IPS-NIHi7 (cell line): ENCODE results near the gene APOBEC3B.
"Not testable (repeated sequence)": the region's sequence is repeated elsewhere in the genome, so short reads cannot be mapped to it uniquely, and the experiment has no call there.

Experiments used
- DNase-seq: peaks from one replicate; pipeline ENCODE4 v3.0.0; 2012; ENCODE audit warnings: mixed read lengths; ENCODE audit errors: extremely low spot score

Gene APOBEC3B

DNA sequence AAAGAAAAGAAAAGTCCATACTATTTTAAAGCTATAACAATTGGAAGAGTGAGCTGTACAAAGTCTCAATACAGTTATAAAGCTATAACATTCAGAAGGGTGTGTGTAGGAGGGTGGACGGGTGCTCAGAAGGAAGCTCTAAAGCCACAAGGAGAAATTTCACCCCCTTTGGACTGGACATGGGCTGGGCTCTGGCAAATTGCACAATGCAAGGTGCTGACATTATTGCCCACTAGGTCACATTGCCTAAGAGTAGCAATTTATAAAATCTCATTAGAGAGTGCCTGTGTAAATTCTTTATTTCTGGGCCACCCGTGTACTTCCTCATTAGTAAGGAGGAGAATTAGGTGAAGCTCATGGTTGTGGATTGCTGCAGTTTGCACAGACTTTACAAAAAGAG, 30.4 kb upstream of the APOBEC3B start:
- DNase-seq: no peak

DNA sequence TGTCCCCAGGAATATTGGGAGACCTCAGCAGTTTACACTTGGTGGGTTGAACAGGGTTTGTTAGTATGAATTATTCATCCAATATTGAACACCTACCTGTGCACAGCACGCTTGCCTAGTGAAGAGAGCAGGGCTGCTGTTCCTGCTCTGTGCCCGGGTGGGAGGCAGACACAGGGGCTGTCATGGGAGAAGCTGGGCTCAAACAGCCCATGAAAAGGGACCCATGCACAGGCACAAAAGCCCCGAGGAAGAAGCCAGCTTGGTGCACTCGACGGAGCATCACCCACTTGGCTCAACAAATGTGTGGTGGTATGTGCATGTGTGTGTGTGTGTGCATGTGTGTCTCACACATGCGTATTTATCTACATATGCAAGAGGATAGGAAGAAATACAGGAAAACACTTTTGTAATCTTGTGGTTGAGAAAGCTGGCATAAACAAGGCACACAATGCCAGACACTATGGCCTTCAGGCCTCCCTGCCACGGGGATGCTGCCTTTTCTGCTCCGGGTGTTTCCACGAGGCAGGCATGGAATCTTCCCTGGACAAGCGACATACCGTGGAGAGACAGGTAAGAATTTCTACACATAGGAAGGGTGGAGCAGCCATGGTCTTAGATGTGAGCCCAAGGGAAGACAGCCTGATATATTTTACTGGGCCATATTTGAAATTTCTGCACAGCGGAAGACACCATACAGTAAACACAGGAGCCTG, 29.7 kb upstream of the APOBEC3B start:
- no peak for DNase-seq

DNA sequence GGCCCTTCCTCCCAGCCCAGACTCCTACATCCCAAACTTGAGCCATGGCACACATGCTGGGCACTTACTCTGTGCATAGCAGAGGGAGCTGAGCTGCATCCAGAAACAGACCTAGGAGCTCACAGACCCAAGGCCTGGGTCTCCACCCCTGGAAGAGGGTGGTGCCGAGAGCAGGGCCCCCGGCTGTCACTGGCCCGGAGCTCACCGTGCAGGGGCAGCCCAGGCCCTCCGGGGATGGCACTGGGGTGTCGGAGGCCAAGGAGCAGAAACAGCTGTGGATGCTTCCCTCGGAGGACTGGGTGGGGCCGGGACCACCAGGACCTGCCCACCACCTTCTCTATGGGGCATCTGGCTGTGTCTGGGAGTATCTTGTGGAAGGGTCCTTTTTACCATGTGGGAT, 29.1 kb upstream of the APOBEC3B start:
- no peak for DNase-seq

DNA sequence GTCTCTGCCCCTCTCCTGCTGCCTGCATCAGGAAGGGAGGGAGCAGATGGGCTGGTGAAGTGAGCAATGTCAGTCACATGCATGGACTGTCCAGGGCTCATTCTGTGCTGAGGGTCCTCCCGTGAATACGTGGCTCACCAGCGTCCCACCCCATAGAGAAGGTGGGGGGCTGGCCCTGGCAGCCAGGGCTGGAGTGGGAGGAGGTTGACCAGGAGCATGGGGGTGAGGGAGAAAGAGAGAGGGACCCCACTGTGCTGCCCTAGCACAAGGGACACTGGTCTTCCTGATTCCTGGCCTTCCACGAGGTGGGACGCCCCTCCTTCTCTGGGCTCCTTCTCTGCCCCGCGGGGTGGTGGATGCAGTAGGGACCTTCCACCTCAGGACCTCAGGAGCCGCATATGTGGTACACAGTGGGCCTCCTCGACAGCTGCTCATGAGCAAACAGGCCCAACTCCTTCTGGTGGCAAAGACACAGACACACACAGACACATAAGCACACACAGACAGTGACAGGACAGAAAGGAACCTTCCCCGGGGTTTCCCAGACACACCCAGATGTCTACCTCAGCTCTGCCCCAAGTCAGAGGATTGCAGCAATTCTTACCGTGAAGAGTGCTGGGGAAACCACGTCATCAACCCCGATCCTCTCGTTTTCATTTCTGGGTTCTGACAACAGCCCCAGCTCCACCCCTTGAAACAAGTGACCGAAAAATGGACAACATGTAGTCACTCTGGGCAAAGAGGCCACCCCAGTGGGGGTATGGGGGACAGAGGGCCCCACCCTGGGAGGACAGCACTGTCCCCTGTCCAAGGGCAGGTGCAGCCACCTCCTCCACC, 28.4 kb upstream of the APOBEC3B start:
- DNase-seq: no peak

DNA sequence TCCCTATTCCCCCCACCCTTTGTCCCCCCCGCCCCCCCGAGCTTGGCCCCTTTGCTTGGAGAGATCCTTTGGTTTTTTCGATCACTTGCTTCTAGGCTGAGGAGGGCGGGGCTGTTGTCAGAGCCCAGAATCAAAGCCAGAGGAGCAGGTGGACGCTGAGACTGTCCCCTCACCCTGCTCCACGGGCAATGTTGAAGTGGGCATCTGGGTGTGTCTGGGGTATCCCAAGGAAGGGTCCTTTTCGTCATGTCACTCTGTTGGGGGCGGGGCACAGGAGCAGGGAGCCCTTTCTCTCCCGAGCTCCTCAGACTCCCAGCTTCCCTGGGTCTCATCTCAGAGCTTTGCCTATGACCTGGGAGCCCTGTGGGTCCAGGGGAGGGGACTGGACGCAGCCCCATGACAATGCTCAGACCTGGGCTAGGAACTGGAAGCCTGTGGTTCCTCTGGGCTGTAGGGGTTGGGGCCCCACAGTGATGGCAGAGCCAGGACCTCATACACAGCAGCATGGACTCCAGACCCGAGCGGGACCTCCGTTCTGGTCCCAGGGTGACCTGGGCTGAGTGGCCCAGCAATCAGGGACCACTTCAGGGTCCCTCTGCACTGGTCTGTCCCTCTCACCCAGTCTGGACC, 27.6 kb upstream of the APOBEC3B start:
- DNase-seq: no peak

DNA sequence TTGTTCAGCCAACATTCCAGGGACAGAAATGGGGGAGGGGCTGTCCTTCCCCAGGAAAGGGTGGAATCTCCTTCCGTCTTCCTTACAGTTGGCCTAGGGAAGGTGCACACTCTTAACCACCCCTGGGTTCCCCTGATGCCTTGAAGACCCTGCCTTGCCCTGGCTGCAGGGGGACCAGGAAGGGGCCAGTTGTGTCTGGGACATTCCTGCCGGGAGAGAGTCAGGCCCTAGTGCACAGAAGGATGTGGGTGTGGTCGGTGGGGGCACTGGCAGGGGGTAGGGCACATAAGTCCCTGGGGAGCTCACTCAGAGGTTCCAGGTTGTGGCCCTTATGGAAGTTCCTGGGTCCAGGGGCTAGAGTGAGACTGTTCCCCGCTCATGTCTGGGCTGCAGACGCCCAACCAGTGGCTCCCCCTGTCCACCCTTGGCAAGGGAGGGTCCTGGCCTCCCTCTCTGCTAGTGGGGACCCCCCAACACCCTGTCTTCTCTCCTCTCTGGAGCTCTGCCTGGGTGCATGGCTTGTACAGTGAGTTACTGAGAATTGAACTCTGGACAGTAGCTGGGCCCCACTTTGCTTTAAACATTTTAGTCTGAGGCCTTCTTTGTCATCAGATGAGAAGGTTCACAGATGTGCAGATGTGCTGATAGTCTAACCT, 26.8 kb upstream of the APOBEC3B start:
- DNase-seq: no peak

DNA sequence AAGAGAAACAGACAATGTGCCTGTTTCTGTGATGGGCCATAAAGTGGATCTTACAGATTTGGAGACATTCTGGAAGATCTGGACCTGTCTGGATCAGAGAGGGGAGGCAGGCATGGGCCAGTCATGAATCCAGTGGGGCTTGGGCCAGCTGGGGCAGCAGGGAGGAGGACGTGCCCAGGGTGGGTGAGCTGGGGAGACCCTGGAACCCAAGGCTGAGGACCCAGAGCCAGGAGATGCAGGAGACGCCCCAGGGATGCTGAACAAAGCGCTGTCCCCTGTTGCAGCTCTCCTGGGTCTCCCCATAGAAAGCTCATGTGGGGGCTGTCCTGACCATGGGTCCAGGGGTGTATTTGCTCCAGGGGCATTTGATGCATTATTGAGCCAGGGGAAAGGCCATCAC, 26.2 kb upstream of the APOBEC3B start:
- DNase-seq: no peak

DNA sequence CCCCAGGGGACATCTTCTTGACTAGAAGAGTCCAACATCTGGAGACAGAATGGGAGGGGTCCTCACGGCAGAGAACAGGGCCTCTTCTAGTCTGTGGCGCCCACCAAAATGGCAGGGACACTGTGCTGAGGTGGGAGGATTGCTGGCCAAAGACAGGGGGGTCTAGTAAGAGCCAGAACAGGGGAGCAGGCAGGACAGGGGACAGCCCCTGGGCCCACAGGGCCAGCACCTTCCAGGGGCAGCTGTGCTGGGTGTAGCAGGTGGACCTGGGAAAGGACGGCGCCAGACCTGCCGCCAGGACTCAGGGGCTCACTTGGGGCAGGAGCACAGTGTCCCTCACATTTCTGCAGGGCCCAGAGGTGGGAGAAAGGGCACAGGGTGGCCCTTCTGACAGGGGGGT, 25.6 kb upstream of the APOBEC3B start:
- no peak for DNase-seq

DNA sequence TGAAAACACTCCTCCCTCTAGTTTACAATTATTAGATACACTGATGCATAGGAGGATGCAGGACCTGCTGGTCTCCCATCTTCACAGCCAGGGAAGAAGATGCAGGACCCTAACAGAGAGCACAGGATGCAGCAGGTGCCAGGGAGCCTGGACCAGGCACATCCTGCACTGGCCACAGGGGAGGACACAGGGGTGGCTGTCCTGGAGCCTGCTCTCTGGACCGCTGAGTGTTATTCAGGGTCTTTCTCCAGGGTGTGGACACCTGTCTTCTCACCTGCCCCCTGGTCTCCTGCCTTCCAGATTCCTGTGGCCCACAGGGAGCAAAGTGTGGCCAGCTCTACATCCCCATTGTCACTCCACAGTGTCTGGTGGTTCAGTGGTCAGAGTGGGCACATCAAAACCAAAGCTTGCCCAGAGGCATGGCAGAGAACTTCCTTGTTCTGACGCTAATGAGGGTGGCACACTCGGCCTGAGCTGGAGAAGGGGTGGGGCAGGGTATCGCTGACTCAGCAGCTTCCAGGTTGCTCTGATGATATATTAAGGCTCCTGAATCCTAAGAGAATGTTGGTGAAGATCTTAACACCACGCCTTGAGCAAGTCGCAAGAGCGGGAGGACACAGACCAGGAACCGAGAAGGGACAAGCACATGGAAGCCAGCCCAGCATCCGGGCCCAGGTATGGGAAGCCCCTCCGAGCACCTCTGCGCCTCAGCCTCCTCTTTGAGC, 24.9 kb upstream of the APOBEC3B start, which contains the start of gene APOBEC3A:
Gene APOBEC3A, plus strand, starts transcription at position 564 of the 725 bp plus-strand sequence. Its CDS starts 83 bp downstream, at position 647.
- DNase-seq: no peak

DNA sequence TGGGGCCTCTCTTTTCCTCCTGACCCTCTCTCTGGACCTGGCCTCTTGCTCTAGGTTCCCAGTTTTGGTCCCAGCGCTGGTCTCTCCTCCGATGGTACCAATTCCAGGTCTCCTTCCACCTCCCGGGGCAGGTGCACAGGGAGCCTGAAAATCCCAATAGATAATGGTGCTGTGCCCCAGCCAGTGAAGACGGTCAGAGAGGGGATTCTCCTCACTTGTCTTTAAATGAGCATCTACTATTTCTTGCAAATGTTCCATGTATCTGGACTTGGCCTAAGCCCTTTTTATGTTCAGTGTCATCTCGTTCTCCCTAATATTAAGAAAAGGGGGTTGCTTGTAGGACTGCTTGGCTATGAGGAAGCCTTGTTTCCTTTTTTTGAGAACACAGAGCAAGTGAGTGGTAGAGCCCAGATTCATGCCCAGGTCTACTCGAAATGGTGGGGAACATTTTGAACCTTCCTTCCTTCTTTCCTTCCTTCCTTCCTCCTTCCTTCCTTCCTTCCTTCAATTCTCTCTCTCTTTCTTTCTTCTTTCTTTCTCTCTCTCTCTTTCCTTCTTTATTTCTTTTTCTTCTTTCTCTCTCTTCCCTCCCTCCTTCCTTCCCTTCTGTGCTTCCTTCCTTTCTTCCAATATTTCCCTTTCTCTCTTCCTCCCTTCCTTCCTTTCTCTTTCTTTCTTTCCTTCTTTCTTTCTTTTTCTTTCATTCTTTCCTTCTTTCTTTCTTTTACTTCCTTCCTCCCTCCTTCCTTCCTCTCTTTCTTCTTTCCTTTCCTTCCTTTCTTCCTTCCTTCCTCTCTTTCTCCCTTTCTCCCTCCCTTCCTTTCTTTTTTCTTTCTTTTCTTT, 24.1 kb upstream of the APOBEC3B start:
- DNase-seq: no peak

DNA sequence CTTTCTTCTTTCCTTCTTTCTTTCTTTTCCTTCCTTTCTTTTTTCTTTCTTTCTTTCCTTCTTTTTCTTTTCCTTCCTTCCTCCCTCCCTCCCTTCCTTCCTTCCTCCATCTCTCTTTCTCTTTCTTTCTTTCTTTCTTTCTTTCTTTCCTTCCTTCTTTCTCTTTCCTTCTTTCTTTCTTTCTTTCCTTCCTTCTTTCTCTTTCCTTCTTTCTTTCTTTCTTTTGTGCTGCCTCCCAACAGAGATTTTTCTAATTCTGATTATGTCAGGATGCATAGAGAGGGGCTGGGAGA, 23.6 kb upstream of the APOBEC3B start:
- DNase-seq: not testable (repeated sequence)

DNA sequence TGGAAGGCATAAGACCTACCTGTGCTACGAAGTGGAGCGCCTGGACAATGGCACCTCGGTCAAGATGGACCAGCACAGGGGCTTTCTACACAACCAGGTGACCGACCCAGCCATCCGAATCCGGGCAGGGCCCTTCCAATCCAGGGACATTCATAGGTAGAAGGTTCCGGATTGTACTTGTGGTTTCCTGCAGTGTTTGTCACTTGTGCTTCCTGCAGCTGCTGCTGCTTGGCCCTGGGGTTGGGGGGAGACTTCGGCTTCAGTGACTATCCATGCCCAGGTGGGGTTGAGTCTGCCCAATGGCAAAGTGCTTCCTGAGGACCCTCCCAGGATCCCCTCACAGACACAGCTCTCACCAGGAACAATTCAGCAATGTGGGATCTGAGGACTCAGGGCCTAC, 22.6 kb upstream of the APOBEC3B start:
- DNase-seq: no peak

DNA sequence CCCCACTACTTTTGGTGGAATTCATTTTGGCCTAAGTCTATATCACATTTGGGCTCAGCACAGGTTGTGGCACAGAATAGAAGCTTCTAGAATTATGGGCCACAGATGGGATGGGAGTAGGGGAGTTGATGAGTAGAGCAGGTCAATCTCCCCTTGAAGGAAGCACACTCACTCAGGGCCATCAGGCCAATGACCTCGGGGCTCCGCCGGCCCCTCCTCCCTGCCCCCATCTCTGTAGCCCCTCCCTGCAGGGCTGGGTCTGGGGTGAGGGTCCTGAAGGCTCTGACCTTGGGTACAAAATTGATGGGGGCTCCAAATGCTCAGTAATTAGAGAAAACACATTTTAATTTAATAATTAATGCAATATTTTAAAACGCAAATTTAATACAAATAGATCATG, 21.5 kb upstream of the APOBEC3B start:
- DNase-seq: not testable (repeated sequence)

DNA sequence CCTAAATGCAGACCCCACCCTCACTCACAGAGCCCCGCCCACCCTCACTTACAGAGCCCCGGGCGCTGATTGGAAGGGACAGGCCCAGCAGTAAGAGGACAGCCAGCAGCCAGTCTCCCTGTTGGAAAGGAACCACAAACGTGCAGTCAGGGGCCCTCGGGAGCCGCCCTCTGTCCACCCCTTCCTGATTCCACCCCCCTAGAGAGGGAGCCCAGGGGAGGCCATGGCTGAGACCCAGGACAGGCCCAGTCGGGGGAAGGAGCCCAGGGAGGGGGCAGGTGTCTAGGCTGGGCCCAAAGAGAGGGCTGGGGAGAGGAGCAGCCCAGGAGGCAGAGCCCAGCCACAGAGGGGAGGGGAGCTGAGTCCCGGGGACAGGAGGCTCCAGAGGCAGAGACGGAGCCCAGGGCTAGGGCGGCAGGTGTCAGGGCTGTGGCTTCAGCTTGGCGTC, 18.8 kb upstream of the APOBEC3B start:
- DNase-seq: not testable (repeated sequence)

DNA sequence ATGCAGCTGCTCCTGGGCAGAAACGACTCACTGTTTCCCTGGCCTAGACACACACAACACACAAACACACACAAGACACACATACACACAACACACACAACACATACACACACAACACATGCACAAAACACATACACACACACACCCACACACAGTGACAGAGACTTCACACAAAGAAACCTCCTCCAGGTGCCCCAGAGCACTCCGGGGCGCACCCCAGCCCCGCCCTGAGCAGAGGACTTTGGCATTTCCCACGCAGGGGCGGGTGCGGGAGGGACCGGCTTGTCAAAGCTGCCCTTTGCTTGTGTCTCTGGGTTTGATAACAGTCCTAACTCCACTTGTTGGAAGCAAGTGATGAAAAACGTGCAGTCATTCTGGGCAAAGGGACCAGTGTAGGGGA, 18.3 kb upstream of the APOBEC3B start:
- no peak for DNase-seq

DNA sequence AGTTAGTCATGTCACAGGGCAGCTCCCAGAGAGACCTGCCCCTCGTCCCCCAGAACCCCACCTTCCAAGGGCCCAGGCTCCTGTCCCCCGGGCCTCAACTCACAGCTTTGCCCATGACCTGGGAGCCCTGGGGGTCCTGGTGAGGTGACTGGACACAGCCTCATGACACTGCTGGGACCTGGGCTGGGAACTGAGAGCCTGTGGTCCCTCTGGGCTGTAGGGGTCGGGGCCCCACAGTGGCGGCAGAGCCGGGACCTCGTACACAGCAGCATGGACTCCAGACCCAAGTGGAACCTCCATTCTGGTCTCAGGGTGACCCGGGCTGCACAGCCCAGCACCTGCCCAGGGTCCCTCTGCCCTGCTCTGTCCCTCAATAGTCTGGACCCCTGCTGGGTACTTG, 17.8 kb upstream of the APOBEC3B start:
- DNase-seq: no peak

DNA sequence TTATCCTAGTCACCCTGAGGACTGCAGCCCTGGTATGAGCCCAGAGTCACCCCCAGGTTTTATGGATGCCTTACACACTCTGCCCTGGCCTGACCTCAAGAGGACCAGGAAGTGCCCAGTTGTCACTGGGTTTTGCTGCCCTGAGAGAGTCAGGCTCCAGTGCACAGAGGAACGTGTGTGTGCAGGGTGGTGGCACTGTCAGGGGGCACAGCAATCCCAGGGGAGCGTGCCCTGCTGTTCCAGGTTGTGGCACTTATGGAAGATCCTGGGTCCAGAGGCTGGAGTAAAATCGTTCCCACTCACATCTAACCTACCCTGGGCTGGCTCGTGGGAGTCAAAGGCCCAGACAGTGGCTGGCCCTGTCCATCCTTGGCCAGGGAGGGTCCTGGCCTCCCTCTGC, 17.2 kb upstream of the APOBEC3B start:
- DNase-seq: no peak

DNA sequence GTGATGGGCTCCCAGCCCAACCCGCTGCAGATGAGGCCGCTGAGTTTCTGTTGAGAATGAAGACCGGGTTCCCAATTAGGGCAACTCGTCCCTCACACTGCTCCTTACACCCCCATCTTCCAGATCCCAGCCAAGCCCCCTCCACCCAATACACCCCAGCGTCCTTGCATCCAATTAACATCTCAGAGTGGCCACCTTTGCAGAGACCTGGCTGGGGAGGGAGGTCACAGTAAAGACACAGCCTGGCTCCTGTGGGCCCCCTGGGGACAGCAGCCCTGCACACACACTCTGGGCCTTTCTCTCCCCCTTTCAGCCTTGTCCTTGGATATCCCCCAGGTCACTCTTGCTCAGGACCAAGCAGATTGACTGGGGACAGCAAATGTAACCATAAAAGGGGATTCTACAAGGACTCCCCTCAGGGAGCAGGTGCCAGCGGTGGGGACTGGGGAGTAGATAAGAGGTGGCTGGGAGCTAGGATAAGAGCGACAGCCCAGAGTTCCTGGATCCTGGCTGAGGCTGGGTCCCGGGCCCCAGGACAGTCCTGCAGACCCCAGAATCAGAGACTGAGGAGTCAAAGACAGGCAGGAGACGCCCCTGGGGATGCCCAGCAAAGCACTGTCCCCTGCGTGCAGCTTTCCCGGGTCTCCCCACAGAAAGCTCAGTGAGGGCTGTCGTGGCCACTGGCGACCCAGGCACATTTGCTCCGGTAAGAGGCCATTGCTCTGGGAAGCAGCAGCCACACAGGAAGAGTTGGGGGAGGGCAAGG, 16.4 kb upstream of the APOBEC3B start:
- no peak for DNase-seq

DNA sequence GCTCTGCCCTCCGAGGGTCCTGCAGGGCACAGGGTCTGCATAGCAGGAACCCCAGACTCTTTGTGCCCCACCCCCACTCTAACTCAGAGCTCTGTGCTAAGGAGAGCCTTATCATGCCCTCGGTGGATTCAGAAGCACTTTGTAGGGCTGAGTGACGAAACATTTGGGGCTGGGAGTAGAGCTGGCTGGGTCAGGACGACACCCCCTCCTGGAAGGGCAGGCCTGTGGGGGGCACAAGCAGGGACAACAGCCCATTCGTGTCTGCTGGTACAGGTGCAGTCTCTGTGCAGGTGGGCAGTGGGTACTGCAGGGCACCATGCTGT, 15.8 kb upstream of the APOBEC3B start:
- no peak for DNase-seq

DNA sequence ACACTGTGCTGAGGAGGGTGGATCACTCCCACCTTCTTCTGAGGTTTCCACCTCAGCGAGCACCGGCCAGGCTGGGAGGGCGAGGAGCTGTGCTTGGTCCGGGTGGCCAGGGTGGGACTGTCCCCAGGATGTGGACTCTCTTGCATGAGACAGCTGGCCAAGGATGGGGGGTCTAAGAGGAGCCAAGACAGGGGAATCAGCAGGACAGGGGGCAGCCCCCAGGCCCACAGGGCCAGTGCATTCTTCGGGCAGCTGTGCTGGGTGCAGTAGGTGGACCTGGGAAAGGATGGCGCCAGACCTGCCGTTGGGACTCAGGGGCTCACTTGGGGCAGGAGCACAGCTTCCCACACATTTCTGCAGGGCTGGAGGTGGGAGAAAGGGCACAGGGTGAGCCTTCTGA, 15.2 kb upstream of the APOBEC3B start:
- no peak for DNase-seq
